Thoracic aorta (tissue), 2 donors: ENCODE results near the gene APOM. TPM values are rescaled to one million over a fixed set of nuclear protein-coding genes. Genes with fewer than 3 reads are reported as not detected.

Source experiments
- ATAC-seq: fragments of 150-250 bp; one replicate; pipeline ENCODE4 v1.8.0; 2017; ENCODE audit warnings: low read depth; ENCODE audit not compliant: insufficient number of reproducible peaks, low FRiP score
- DNase-seq: peaks from one replicate; pipeline ENCODE4 v3.0.0-alpha.2; 2020; ENCODE audit warnings: low spot score
- H3K27ac ChIP-seq, 2 donors: fragments of 200-600 bp; sonication (generic); 1 replicate in 1 of 2; 2 replicates in 1 of 2; pipeline ENCODE4 v1.5.1; 2016; ENCODE audit warnings: mild to moderate bottlenecking in 2 of 2, moderate library complexity in 2 of 2
- H3K27me3 ChIP-seq: fragments of 200-600 bp; sonication (generic); replicated peaks from 2 replicates; pipeline ENCODE4 v1.6.0; 2016; ENCODE audit warnings: mild to moderate bottlenecking; ENCODE audit not compliant: insufficient read depth
- H3K36me3 ChIP-seq: fragments of 200-600 bp; sonication (generic); one replicate; pipeline ENCODE4 v1.5.1; 2016
- H3K4me1 ChIP-seq, 2 donors: fragments of 200-600 bp; sonication (generic); 1 replicate in 1 of 2; 2 replicates in 1 of 2; pipeline versions ENCODE4 v1.5.1 to v1.6.0; 2016; ENCODE audit warnings: low read depth in 2 of 2, mild to moderate bottlenecking in 1 of 2; ENCODE audit not compliant: control insufficient read depth in 1 of 2
- H3K4me3 ChIP-seq: fragments of 200-600 bp; sonication (generic); 2 replicates; pipeline ENCODE4 v1.5.1; 2016; ENCODE audit warnings: mild to moderate bottlenecking
- H3K9me3 ChIP-seq: fragments of 200-600 bp; sonication (generic); 2 replicates; pipeline ENCODE4 v1.5.1; 2016
- total RNA-seq, 2 donors: library from RNA; depleted of rRNA; stranded (reverse); fragments of >200 nt; gene quantifications; one replicate each; pipeline versions ENCODE4 v1.1.0 to v1.2.3, GENCODE V29; 2016
- TF ChIP-seq, protein P1 (sequence below): fragments of 200-600 bp; sonication (generic); IDR thresholded peaks from one replicate; pipeline ENCODE4 v1.5.1; 2019; ENCODE audit warnings: antibody characterized with exemption

The APOM gene
- total RNA-seq, 2 donors from 2014 or later: 2.2 TPM; not detected in 1

DNA sequence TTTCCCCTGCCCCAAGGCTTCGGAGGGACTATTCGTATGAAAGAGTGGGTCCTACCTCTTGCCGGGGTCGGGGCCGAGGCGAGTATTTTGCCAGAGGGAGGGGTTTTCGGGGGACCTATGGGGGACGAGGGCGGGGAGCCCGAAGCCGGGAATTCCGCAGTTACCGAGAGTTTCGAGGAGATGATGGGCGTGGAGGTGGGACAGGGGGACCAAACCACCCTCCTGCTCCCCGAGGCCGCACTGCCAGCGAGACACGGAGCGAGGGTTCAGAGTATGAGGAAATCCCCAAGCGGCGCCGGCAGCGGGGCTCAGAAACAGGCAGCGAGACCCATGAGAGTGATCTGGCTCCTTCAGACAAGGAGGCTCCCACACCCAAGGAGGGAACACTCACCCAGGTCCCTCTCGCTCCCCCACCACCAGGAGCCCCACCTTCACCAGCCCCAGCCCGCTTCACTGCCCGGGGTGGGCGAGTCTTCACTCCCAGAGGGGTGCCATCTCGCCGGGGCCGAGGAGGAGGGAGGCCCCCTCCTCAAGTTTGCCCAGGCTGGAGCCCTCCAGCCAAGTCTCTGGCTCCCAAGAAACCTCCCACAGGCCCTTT lies 23.9 kb upstream of the APOM start:
- Histone ChIP-seq H3K9me3 (no peaks in the 10 kb centered on the region), H3K27ac (no peak overlapping the region), H3K4me1 (no peaks in the 10 kb centered on the region), H3K27me3 (no peaks in the 10 kb centered on the region), H3K36me3 (peaks cover 97% of the 10 kb centered on the region), H3K4me3 (no peak overlapping the region)
- TF ChIP-seq, protein P1, sequence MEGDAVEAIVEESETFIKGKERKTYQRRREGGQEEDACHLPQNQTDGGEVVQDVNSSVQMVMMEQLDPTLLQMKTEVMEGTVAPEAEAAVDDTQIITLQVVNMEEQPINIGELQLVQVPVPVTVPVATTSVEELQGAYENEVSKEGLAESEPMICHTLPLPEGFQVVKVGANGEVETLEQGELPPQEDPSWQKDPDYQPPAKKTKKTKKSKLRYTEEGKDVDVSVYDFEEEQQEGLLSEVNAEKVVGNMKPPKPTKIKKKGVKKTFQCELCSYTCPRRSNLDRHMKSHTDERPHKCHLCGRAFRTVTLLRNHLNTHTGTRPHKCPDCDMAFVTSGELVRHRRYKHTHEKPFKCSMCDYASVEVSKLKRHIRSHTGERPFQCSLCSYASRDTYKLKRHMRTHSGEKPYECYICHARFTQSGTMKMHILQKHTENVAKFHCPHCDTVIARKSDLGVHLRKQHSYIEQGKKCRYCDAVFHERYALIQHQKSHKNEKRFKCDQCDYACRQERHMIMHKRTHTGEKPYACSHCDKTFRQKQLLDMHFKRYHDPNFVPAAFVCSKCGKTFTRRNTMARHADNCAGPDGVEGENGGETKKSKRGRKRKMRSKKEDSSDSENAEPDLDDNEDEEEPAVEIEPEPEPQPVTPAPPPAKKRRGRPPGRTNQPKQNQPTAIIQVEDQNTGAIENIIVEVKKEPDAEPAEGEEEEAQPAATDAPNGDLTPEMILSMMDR: no peak
- DNase-seq (no peak), ATAC-seq (no peak)

DNA sequence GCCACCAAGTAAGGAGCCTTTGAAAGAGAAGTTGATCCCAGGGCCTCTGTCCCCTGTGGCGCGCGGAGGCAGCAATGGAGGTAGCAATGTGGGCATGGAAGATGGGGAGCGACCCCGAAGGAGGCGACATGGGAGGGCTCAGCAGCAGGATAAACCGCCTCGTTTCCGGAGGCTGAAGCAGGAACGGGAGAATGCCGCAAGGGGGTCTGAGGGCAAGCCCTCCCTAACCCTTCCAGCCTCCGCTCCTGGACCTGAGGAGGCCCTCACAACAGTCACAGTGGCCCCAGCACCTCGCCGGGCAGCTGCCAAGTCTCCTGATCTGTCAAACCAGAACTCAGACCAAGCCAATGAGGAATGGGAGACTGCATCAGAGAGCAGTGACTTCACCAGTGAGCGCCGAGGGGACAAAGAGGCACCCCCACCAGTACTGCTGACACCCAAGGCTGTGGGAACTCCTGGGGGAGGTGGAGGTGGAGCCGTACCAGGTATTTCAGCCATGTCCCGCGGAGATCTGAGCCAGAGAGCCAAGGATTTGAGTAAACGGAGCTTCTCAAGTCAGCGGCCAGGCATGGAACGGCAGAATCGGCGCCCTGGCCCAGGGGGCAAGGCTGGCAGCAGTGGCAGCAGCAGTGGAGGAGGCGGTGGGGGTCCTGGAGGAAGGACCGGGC lies 23.3 kb upstream of the APOM start:
- Histone ChIP-seq H3K9me3 (no peaks in the 10 kb centered on the region), H3K36me3 (peaks cover 96% of the 10 kb centered on the region), H3K4me3 (no peak overlapping the region), H3K27me3 (no peaks in the 10 kb centered on the region), H3K4me1 (no peaks in the 10 kb centered on the region), H3K27ac (no peak overlapping the region)
- no peak for ATAC-seq
- TF ChIP-seq, protein P1: no peak
- no peak for DNase-seq

DNA sequence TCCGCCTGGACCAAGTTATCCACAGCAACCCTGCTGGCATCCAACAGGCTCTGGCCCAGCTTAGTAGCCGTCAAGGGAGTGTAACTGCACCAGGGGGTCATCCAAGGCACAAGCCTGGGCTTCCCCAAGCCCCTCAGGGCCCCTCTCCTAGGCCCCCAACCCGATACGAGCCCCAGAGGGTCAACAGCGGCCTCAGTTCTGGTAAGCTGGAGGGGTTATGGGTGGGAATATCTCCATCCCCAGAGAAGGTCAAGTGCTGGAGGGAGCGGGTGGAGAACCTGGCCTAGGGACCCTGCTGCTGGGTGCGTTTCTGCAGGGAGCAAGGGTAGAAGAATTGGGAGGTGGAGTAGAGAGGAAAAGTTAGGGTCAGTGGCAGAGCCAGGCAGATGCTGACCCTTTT lies 22.2 kb upstream of the APOM start:
- TF ChIP-seq, protein P1: no peak
- H3K4me3 ChIP-seq: no peak overlapping the region
- peaks cover 94% of the 10 kb centered on the region for H3K36me3 ChIP-seq
- no peaks in the 10 kb centered on the region for H3K9me3 ChIP-seq
- ATAC-seq: no peak
- no peaks in the 10 kb centered on the region for H3K4me1 ChIP-seq
- H3K27ac ChIP-seq: no peak overlapping the region
- H3K27me3 ChIP-seq: no peaks in the 10 kb centered on the region
- DNase-seq: no peak

DNA sequence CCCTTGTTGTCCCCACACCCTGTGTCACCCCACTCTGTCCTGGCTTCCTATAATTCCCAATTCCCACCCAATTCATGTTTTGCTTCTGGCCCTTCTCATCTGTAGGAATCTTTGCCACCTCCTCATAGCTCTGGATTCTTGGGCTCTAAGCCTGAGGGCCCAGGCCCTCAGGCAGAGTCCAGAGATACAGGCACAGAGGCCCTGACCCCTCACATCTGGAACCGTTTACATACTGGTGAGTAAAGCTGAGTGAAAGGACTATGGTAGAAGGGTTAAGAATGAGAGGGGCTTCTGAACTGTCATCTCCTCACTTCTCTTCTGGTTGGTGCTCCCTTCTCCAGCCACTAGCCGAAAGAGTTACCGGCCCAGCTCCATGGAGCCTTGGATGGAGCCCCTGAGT lies 21.6 kb upstream of the APOM start:
- ATAC-seq (no peak), DNase-seq (no peak)
- Histone ChIP-seq H3K36me3 (peaks cover 88% of the 10 kb centered on the region), H3K4me3 (no peak overlapping the region), H3K4me1 (no peaks in the 10 kb centered on the region), H3K27me3 (no peaks in the 10 kb centered on the region), H3K9me3 (no peaks in the 10 kb centered on the region), H3K27ac (no peak overlapping the region)
- TF ChIP-seq, protein P1: no peak

DNA sequence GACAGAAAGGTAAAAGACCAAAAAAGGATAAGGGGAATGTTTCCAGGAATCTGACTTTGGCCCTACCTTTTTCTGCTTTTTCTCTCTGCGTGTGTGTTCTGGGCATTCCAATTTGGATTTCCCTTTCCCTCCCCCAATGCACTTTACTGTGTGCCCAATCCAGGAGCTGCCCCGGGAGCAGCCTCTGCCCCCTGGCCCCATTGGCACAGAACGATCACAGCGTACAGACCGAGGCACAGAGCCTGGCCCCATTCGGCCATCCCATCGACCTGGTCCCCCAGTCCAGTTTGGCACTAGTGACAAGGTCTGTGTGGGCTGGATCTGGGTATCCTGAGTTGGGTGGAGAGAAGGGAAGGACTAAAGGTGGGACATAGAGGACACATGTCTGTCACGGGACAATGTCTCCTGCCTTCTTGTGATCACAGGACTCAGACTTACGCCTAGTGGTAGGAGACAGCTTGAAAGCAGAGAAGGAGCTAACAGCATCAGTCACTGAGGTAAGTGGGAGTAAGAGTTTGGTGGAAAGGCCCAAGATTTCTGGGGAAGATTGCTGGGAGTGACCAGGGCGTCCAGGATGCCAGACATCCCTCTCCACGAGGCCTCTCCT lies 20.6 kb upstream of the APOM start:
- ATAC-seq (no peak), DNase-seq (no peak)
- TF ChIP-seq, protein P1: no peak
- Histone ChIP-seq H3K36me3 (peaks cover 88% of the 10 kb centered on the region), H3K4me1 (no peaks in the 10 kb centered on the region), H3K4me3 (no peak overlapping the region), H3K27ac (no peak overlapping the region), H3K27me3 (no peaks in the 10 kb centered on the region), H3K9me3 (no peaks in the 10 kb centered on the region)
